HL-60 (cell line): ENCODE results near the gene PFDN2.

Source experiments
- POLR2AphosphoS5 ChIP-seq: IDR thresholded peaks from 2 replicates; pipeline ENCODE4 v1.6.1; 2012; ENCODE audit warnings: low read depth
- TF ChIP-seq, protein P1 (sequence below): IDR thresholded peaks from one replicate; pipeline ENCODE4 v1.5.1; 2011; ENCODE audit warnings: low read length, control low read depth, inconsistent platforms; ENCODE audit not compliant: insufficient read depth

DNA sequence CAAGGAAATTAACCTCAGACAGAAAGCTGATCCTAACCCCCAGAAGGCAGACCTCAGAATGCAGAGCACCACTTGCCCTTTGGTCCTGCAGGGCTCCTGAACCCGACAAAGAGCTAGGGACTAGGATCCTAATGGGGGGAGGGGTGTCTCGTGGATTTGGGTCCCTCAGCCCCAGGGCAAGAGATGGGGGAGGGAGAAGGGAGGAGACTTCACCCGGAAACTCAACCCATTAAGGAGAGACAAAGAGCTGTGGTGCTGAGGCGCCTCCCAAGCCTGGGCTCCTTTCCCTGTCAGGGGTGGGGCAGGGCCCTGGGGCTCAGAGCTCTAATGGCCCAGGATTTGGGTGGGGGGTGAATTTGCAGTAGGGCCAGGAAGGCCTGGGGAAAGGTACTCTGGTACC is 31.4 kb downstream of the PFDN2 start:
- TF ChIP-seq POLR2AphosphoS5 = no peak
- TF ChIP-seq, protein P1, sequence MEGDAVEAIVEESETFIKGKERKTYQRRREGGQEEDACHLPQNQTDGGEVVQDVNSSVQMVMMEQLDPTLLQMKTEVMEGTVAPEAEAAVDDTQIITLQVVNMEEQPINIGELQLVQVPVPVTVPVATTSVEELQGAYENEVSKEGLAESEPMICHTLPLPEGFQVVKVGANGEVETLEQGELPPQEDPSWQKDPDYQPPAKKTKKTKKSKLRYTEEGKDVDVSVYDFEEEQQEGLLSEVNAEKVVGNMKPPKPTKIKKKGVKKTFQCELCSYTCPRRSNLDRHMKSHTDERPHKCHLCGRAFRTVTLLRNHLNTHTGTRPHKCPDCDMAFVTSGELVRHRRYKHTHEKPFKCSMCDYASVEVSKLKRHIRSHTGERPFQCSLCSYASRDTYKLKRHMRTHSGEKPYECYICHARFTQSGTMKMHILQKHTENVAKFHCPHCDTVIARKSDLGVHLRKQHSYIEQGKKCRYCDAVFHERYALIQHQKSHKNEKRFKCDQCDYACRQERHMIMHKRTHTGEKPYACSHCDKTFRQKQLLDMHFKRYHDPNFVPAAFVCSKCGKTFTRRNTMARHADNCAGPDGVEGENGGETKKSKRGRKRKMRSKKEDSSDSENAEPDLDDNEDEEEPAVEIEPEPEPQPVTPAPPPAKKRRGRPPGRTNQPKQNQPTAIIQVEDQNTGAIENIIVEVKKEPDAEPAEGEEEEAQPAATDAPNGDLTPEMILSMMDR = no peak
